ENCODE results near the gene ZRANB3. TPM values are rescaled to one million over a fixed set of nuclear protein-coding genes. Genes with fewer than 3 reads are reported as not detected.

Gene ZRANB3
- total and polyA plus RNA-seq, 2 experiments from 2014 or later = 10.5 to 16.8 TPM

DNA sequence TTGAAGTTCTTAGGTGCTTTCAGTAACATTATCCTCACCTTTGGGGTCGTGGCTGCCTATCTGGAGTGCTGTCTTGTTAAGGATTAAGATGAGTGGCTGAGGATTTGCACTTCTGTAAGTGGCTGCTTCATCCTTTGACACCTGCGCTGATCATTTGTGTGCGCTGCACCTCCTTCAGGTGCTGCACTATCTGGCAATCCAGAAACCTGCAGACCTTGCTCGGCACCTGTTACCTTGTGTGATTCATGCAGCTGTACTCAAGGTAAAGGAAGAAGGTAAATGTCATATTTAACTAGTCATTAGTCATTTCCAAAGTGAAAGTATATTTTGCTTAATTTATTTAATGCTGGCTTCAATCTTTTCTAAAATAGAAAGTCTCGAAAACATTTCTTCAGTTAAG, 368.6 kb downstream of the ZRANB3 start:
- Histone ChIP-seq H4K20me1 (replicated peaks; ENCODE audit: insufficient read depth) (no peaks in the 10 kb centered on the region), H3K4me3 (no peak overlapping the region), H3K79me2 (replicated peaks; ENCODE audit: insufficient read depth) (no peaks in the 10 kb centered on the region), H3K9me2 (ENCODE audit: insufficient read depth) (no peaks in the 10 kb centered on the region), H2AFZ (no peak overlapping the region), H3K36me3 (ENCODE audit: insufficient read depth) (peaks cover 32% of the 10 kb centered on the region), H3K4me2 (no peak overlapping the region), H3F3A (replicated peaks; ENCODE audit: low read depth) (no peaks in the 10 kb centered on the region), H3K27me3 (ENCODE audit: insufficient read depth) (no peaks in the 10 kb centered on the region), H3K27ac (ENCODE audit: low read depth) (no peak overlapping the region), H3K4me1 (ENCODE audit: insufficient read depth) (no peaks in the 10 kb centered on the region)
- Mint-ChIP-seq H3K4me1 (no peaks in the 10 kb centered on the region; the same call in 2 of the 3 replicates), H3K4me3 (no peak overlapping the region), H3K27ac (no peak overlapping the region), H3K27me3 (ENCODE audit: insufficient read depth, low read depth, poor library complexity) (peaks cover 1% of the 10 kb centered on the region), H3K36me3 (ENCODE audit: low read depth) (peaks cover 29% of the 10 kb centered on the region; the same call in 2 of the 3 replicates), H3K9me3 (no peaks in the 10 kb centered on the region)
- DNase-seq (ENCODE audit: low spot score) (no peak), ATAC-seq (no peak)
- TF ChIP-seq, protein P1, sequence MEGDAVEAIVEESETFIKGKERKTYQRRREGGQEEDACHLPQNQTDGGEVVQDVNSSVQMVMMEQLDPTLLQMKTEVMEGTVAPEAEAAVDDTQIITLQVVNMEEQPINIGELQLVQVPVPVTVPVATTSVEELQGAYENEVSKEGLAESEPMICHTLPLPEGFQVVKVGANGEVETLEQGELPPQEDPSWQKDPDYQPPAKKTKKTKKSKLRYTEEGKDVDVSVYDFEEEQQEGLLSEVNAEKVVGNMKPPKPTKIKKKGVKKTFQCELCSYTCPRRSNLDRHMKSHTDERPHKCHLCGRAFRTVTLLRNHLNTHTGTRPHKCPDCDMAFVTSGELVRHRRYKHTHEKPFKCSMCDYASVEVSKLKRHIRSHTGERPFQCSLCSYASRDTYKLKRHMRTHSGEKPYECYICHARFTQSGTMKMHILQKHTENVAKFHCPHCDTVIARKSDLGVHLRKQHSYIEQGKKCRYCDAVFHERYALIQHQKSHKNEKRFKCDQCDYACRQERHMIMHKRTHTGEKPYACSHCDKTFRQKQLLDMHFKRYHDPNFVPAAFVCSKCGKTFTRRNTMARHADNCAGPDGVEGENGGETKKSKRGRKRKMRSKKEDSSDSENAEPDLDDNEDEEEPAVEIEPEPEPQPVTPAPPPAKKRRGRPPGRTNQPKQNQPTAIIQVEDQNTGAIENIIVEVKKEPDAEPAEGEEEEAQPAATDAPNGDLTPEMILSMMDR (conservative IDR thresholded peaks at IDR 0.05; ENCODE audit: low read depth in 2 of 2) = no peak
- no peak for TF ChIP-seq POLR2AphosphoS5 (IDR thresholded peaks at IDR 0.05; ENCODE audit: low read depth)
- TF ChIP-seq, protein P2, sequence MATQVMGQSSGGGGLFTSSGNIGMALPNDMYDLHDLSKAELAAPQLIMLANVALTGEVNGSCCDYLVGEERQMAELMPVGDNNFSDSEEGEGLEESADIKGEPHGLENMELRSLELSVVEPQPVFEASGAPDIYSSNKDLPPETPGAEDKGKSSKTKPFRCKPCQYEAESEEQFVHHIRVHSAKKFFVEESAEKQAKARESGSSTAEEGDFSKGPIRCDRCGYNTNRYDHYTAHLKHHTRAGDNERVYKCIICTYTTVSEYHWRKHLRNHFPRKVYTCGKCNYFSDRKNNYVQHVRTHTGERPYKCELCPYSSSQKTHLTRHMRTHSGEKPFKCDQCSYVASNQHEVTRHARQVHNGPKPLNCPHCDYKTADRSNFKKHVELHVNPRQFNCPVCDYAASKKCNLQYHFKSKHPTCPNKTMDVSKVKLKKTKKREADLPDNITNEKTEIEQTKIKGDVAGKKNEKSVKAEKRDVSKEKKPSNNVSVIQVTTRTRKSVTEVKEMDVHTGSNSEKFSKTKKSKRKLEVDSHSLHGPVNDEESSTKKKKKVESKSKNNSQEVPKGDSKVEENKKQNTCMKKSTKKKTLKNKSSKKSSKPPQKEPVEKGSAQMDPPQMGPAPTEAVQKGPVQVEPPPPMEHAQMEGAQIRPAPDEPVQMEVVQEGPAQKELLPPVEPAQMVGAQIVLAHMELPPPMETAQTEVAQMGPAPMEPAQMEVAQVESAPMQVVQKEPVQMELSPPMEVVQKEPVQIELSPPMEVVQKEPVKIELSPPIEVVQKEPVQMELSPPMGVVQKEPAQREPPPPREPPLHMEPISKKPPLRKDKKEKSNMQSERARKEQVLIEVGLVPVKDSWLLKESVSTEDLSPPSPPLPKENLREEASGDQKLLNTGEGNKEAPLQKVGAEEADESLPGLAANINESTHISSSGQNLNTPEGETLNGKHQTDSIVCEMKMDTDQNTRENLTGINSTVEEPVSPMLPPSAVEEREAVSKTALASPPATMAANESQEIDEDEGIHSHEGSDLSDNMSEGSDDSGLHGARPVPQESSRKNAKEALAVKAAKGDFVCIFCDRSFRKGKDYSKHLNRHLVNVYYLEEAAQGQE (IDR thresholded peaks at IDR 0.05; ENCODE audit: unreplicated experiment) = no peak
- TF ChIP-seq, protein P3, sequence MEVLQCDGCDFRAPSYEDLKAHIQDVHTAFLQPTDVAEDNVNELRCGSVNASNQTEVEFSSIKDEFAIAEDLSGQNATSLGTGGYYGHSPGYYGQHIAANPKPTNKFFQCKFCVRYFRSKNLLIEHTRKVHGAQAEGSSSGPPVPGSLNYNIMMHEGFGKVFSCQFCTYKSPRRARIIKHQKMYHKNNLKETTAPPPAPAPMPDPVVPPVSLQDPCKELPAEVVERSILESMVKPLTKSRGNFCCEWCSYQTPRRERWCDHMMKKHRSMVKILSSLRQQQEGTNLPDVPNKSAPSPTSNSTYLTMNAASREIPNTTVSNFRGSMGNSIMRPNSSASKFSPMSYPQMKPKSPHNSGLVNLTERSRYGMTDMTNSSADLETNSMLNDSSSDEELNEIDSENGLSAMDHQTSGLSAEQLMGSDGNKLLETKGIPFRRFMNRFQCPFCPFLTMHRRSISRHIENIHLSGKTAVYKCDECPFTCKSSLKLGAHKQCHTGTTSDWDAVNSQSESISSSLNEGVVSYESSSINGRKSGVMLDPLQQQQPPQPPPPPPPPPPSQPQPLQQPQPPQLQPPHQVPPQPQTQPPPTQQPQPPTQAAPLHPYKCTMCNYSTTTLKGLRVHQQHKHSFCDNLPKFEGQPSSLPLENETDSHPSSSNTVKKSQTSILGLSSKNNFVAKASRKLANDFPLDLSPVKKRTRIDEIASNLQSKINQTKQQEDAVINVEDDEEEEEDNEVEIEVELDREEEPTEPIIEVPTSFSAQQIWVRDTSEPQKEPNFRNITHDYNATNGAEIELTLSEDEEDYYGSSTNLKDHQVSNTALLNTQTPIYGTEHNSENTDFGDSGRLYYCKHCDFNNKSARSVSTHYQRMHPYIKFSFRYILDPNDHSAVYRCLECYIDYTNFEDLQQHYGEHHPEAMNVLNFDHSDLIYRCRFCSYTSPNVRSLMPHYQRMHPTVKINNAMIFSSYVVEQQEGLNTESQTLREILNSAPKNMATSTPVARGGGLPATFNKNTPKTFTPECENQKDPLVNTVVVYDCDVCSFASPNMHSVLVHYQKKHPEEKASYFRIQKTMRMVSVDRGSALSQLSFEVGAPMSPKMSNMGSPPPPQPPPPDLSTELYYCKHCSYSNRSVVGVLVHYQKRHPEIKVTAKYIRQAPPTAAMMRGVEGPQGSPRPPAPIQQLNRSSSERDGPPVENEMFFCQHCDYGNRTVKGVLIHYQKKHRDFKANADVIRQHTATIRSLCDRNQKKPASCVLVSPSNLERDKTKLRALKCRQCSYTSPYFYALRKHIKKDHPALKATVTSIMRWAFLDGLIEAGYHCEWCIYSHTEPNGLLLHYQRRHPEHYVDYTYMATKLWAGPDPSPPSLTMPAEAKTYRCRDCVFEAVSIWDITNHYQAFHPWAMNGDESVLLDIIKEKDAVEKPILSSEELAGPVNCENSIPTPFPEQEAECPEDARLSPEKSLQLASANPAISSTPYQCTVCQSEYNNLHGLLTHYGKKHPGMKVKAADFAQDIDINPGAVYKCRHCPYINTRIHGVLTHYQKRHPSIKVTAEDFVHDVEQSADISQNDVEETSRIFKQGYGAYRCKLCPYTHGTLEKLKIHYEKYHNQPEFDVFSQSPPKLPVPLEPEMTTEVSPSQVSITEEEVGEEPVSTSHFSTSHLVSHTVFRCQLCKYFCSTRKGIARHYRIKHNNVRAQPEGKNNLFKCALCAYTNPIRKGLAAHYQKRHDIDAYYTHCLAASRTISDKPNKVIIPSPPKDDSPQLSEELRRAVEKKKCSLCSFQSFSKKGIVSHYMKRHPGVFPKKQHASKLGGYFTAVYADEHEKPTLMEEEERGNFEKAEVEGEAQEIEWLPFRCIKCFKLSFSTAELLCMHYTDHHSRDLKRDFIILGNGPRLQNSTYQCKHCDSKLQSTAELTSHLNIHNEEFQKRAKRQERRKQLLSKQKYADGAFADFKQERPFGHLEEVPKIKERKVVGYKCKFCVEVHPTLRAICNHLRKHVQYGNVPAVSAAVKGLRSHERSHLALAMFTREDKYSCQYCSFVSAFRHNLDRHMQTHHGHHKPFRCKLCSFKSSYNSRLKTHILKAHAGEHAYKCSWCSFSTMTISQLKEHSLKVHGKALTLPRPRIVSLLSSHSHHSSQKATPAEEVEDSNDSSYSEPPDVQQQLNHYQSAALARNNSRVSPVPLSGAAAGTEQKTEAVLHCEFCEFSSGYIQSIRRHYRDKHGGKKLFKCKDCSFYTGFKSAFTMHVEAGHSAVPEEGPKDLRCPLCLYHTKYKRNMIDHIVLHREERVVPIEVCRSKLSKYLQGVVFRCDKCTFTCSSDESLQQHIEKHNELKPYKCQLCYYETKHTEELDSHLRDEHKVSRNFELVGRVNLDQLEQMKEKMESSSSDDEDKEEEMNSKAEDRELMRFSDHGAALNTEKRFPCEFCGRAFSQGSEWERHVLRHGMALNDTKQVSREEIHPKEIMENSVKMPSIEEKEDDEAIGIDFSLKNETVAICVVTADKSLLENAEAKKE (CRISPR knock-in tag; IDR thresholded peaks at IDR 0.05) = no peak
- TF ChIP-seq NANOG (IDR thresholded peaks at IDR 0.05; ENCODE audit: borderline replicate concordance) = no peak

Data from GM23338 (cell line).